ENCODE measurements around the gene PARP16. TPM values are rescaled to one million over a fixed set of nuclear protein-coding genes. Genes with fewer than 3 reads are reported as not detected.

PARP16 gene
- total and polyA plus RNA-seq, 9 of the 15 experiments (the other 6 are each of a cell fraction or from before 2014, with no cell fraction given) = 3.0 to 9.9 (median 5.8) TPM

DNA sequence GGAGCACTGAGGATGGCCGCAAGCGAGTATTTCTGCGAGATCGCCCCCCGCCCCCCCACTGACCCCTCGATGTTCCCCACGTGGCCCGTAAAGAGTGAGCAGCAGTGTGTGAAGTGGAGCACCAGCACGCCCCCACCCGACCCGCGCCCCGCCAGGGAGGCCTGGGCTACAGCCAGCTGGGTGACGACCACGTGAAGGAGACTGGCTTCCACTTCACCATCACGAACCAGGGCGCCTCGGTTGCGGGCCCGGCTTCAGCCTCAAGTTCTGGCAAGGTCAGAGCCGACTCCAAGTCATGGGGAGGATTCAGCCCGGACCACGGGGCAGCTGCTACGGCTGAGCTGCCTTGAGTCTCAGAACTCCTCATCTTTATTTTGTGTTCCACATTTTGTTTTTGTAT, 15.4 kb upstream of the PARP16 start (continued):
- TF ChIP-seq MAFK (IDR thresholded peaks at IDR 0.05; ENCODE audit: low read length) = no peak

- H3K36me3 ChIP-seq (ENCODE audit: control insufficient read depth, insufficient read depth, low read length) = no peaks in the 10 kb centered on the region
- ChIA-PET CTCF (ENCODE audit: low intra/inter-chr PET ratio) (no interaction called here), POLR2A (interaction anchor here (0.7 to 1.9 kb wide), 3 partner anchors 16 to 115 kb away, joined by 3 to 7 read pairs (median 3); partner anchors contain the start of gene CLPX)
- no peaks in the 10 kb centered on the region for H3K27me3 ChIP-seq (ENCODE audit: control insufficient read depth in 2 of 2, insufficient read depth in 2 of 2, low read length in 2 of 2)
- no peak overlapping the region for H3K9ac ChIP-seq (ENCODE audit: insufficient read depth in 1 of 2, low read depth in 2 of 2, low read length in 2 of 2)
- no peak overlapping the region for H3K4me3 ChIP-seq
- H4K20me1 ChIP-seq (replicated peaks; ENCODE audit: control insufficient read depth, insufficient read depth, low read length) = no peaks in the 10 kb centered on the region
- no peaks in the 10 kb centered on the region for H3K79me2 ChIP-seq (ENCODE audit: control insufficient read depth, insufficient read depth, low read length)
- FAIRE-seq (no peak), DNase-seq (ENCODE audit: extremely low read depth in 1 of 4, low spot score in 3 of 4) (no peak), ATAC-seq (no peak)
- in situ Hi-C loops (cut with MboI) = no loop called here
- WGBS (ENCODE audit: insufficient coverage, low coverage, missing lambda C conversion rate) = 96% methylated on average over 28 of the region's 36 CpGs
- no peak overlapping the region for H3K4me2 ChIP-seq (ENCODE audit: insufficient read depth, low read length)
- intact Hi-C loops (cut with micrococcal nuclease) = loop anchor here (5.0 kb wide), 1 partner anchor 249 kb away; no protein-coding TSS in a partner anchor
- H3K9me1 ChIP-seq (ENCODE audit: control insufficient read depth, insufficient read depth, low read length) = no peaks in the 10 kb centered on the region
- no peak overlapping the region for H3K27ac ChIP-seq (ENCODE audit: extremely low read depth, low read depth, low read length)
- no TSS peak for BruUV-seq (replicated peaks)
- H3K9me3 ChIP-seq (replicated peaks; ENCODE audit: control insufficient read depth, insufficient read depth, low read depth, low read length) = peaks cover 2% of the 10 kb centered on the region; the same call in 1 of the 2 replicates
- no peak overlapping the region for H2AFZ ChIP-seq (ENCODE audit: low read depth, low read length)
- H3K4me1 ChIP-seq (replicated peaks in 1 of 2; ENCODE audit: control insufficient read depth in 2 of 2, insufficient read depth in 2 of 2, low read length in 2 of 2) = peaks cover 20 to 23% of the 10 kb centered on the region in 2 experiments
- TF ChIP-seq, protein P1, sequence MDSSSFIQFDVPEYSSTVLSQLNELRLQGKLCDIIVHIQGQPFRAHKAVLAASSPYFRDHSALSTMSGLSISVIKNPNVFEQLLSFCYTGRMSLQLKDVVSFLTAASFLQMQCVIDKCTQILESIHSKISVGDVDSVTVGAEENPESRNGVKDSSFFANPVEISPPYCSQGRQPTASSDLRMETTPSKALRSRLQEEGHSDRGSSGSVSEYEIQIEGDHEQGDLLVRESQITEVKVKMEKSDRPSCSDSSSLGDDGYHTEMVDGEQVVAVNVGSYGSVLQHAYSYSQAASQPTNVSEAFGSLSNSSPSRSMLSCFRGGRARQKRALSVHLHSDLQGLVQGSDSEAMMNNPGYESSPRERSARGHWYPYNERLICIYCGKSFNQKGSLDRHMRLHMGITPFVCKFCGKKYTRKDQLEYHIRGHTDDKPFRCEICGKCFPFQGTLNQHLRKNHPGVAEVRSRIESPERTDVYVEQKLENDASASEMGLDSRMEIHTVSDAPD (CRISPR knock-in tag; IDR thresholded peaks at IDR 0.05) = no peak
- TF ChIP-seq BCLAF1 (IDR thresholded peaks at IDR 0.05; ENCODE audit: borderline replicate concordance in 1 of 2, control insufficient read depth in 1 of 2, low read depth in 2 of 2, low read length in 1 of 2) (no peak), MAFG (tag; conservative IDR thresholded peaks at IDR 0.05) (no peak), SNIP1 (IDR thresholded peaks at IDR 0.05; ENCODE audit: low read depth) (no peak), ZNF717 (CRISPR knock-in tag; IDR thresholded peaks at IDR 0.05) (no peak), ZNF197 (CRISPR knock-in tag; IDR thresholded peaks at IDR 0.05; ENCODE audit: low read depth) (no peak), ZNF354B (CRISPR knock-in tag; IDR thresholded peaks at IDR 0.05) (no peak), HOXB6 (CRISPR knock-in tag; IDR thresholded peaks at IDR 0.05; ENCODE audit: borderline replicate concordance) (no peak), THRAP3 (IDR thresholded peaks at IDR 0.05; ENCODE audit: borderline replicate concordance) (no peak), SRSF7 (optimal IDR thresholded peaks at IDR 0.05; ENCODE audit: low read depth, low read length) (no peak), STAT5A (IDR thresholded peaks at IDR 0.05; ENCODE audit: borderline replicate concordance, low read length) (no peak), OTX1 (CRISPR knock-in tag; IDR thresholded peaks at IDR 0.05) (no peak), ZNF165 (CRISPR knock-in tag; IDR thresholded peaks at IDR 0.05; ENCODE audit: borderline replicate concordance) (no peak)
- TF ChIP-seq, protein P2, sequence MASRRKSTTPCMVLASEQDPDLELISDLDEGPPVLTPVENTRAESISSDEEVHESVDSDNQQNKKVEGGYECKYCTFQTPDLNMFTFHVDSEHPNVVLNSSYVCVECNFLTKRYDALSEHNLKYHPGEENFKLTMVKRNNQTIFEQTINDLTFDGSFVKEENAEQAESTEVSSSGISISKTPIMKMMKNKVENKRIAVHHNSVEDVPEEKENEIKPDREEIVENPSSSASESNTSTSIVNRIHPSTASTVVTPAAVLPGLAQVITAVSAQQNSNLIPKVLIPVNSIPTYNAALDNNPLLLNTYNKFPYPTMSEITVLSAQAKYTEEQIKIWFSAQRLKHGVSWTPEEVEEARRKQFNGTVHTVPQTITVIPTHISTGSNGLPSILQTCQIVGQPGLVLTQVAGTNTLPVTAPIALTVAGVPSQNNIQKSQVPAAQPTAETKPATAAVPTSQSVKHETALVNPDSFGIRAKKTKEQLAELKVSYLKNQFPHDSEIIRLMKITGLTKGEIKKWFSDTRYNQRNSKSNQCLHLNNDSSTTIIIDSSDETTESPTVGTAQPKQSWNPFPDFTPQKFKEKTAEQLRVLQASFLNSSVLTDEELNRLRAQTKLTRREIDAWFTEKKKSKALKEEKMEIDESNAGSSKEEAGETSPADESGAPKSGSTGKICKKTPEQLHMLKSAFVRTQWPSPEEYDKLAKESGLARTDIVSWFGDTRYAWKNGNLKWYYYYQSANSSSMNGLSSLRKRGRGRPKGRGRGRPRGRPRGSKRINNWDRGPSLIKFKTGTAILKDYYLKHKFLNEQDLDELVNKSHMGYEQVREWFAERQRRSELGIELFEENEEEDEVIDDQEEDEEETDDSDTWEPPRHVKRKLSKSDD (conservative IDR thresholded peaks at IDR 0.05; ENCODE audit: low read length) = no peak
These were observed 14.3 kb upstream of the PARP16 start for GRCh38 chr15:65300924-65301441.

Data from K562 (cell line).